SH-SY5Y (cell line): ENCODE measurements around the gene TENM4.

Experiments used
- GATA2 ChIP-seq: IDR thresholded peaks from 2 replicates; pipeline ENCODE4 v1.6.1; 2011; ENCODE audit warnings: mild to moderate bottlenecking, low read depth, low read length
- GATA3 ChIP-seq: IDR thresholded peaks from 2 replicates; pipeline ENCODE4 v1.6.1; 2011; ENCODE audit warnings: low read depth, mild to moderate bottlenecking, low read length, moderate library complexity

GRCh38 chr11:79055856-79056631, 384.8 kb downstream of the TENM4 start:
- TF ChIP-seq GATA2 (no peak), GATA3 (no peak)
